Measurements from ENCODE around the gene NUB1.

The NUB1 gene

GRCh38 chr7:151327022-151327421 lies 14.6 kb upstream of the NUB1 start:
- TF ChIP-seq CTCF (IDR thresholded peaks at IDR 0.05; ENCODE audit: low read depth, low read length, missing control alignments): no peak
- in situ Hi-C loops (cut with HindIII; ENCODE audit: low pct_ligation_motif_present, low sequenced_read_pairs): no loop called here
- no peak overlapping the region for H3K4me3 ChIP-seq (ENCODE audit: low read depth, low read length)
- no peak for DNase-seq
- no peaks in the 10 kb centered on the region for H3K36me3 ChIP-seq (replicated peaks)
- H3K27me3 ChIP-seq (replicated peaks): no peaks in the 10 kb centered on the region
- no peak overlapping the region for H3K27ac ChIP-seq

DNA sequence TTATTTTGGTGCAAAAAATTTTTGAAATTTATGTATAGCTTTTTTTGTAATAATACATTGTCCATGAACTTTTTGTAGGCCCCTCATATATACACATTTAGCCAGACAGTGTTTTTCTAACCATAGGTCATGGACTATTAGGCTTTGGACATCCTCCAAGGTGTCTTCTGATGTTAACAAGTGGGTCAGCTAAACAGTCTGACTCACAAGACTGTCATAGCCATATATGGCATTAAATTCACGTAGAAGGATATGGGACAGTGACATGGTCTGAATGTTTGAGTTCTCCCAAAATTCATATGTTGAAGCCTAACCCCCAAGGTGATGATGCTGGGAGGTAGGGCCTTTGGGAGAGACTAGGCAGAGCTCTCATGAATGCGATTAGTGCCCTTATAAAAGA lies 14.0 kb upstream of the NUB1 start:
- no peaks in the 10 kb centered on the region for H3K36me3 ChIP-seq (replicated peaks)
- no peaks in the 10 kb centered on the region for H3K27me3 ChIP-seq (replicated peaks)
- in situ Hi-C loops (cut with HindIII; ENCODE audit: low pct_ligation_motif_present, low sequenced_read_pairs): no loop called here
- no peak overlapping the region for H3K4me3 ChIP-seq (ENCODE audit: low read depth, low read length)
- H3K27ac ChIP-seq: no peak overlapping the region
- no peak for TF ChIP-seq CTCF (IDR thresholded peaks at IDR 0.05; ENCODE audit: low read depth, low read length, missing control alignments)
- peak; percentile 28 for DNase-seq

DNA sequence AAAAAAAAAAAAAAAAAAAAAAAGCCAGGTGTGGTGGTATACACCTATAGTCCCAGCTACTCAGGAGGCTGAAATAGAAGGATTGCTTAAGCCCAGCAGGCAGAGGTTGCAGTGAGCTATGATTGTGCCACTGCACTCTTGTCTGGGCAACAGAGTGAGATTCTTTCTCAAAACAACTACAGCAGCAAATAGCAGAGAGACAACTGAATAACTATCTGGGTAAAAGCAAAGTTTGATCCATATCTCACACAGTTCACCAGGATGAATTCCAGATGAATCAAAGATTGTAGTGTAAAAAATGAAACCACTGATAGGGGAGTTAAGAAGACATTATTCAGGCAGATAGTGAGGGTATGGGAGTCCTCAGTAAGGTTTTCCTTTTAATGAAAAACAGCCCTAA lies 11.4 kb upstream of the NUB1 start:
- DNase-seq: no peak
- no peak for TF ChIP-seq CTCF (IDR thresholded peaks at IDR 0.05; ENCODE audit: low read depth, low read length, missing control alignments)
- Histone ChIP-seq H3K4me3 (ENCODE audit: low read depth, low read length) (no peak overlapping the region), H3K27ac (no peak overlapping the region), H3K36me3 (replicated peaks) (no peaks in the 10 kb centered on the region), H3K27me3 (replicated peaks) (no peaks in the 10 kb centered on the region)
- in situ Hi-C loops (cut with HindIII; ENCODE audit: low pct_ligation_motif_present, low sequenced_read_pairs): no loop called here

- no peak for TF ChIP-seq CTCF (IDR thresholded peaks at IDR 0.05; ENCODE audit: low read depth, low read length, missing control alignments)
- H3K36me3 ChIP-seq (replicated peaks): no peaks in the 10 kb centered on the region
- no peak overlapping the region for H3K27ac ChIP-seq
- H3K4me3 ChIP-seq (ENCODE audit: low read depth, low read length): no peak overlapping the region
- in situ Hi-C loops (cut with HindIII; ENCODE audit: low pct_ligation_motif_present, low sequenced_read_pairs): no loop called here
- DNase-seq: no peak
- no peaks in the 10 kb centered on the region for H3K27me3 ChIP-seq (replicated peaks)
Observed at GRCh38 chr7:151330661-151331060, 11.0 kb upstream of the NUB1 start.

GRCh38 chr7:151334628-151335027 lies 7.0 kb upstream of the NUB1 start:
- in situ Hi-C loops (cut with HindIII; ENCODE audit: low pct_ligation_motif_present, low sequenced_read_pairs): no loop called here
- Histone ChIP-seq H3K36me3 (replicated peaks) (no peaks in the 10 kb centered on the region), H3K4me3 (ENCODE audit: low read depth, low read length) (no peak overlapping the region), H3K27ac (no peak overlapping the region), H3K27me3 (replicated peaks) (no peaks in the 10 kb centered on the region)
- TF ChIP-seq CTCF (IDR thresholded peaks at IDR 0.05; ENCODE audit: low read depth, low read length, missing control alignments): no peak
- DNase-seq: no peak

- H3K4me3 ChIP-seq (ENCODE audit: low read depth, low read length): no peak overlapping the region
- no peak overlapping the region for H3K27ac ChIP-seq
- DNase-seq: no peak
- no peaks in the 10 kb centered on the region for H3K27me3 ChIP-seq (replicated peaks)
- in situ Hi-C loops (cut with HindIII; ENCODE audit: low pct_ligation_motif_present, low sequenced_read_pairs): no loop called here
- TF ChIP-seq CTCF (IDR thresholded peaks at IDR 0.05; ENCODE audit: low read depth, low read length, missing control alignments): no peak
- H3K36me3 ChIP-seq (replicated peaks): no peaks in the 10 kb centered on the region
Observed at GRCh38 chr7:151336027-151336708, 5.4 kb upstream of the NUB1 start.
